Right lung (tissue), 10 donors: ENCODE results near the gene DEFB113. TPM values are rescaled to one million over a fixed set of nuclear protein-coding genes. Genes with fewer than 3 reads are reported as not detected.
A peak's percentile ranks its signal among the peaks of the same experiment; 100 is the strongest.
"Not testable (repeated sequence)": the region's sequence is repeated elsewhere in the genome, so short reads cannot be mapped to it uniquely, and the experiment has no call there.

ENCODE experiments used
- DNase-seq, 2 donors: peaks; one replicate each; pipeline ENCODE4 v3.0.0-alpha.2; 2013
- long read RNA-seq, 8 donors: transcript quantifications; one replicate each; lab custom pipeline, GENCODE V29; 2026
- polyA plus RNA-seq, 5 donors: library from polyadenylated mRNA; unstranded; fragments of 120-200 nt; gene quantifications; one replicate each; pipeline versions ENCODE4 v1.2.1 to v1.2.3, GENCODE V29; 2013; ENCODE audit warnings: inconsistent platforms in 1 of 5, low replicate concordance in 1 of 5; ENCODE audit not compliant: insufficient read length in 5 of 5, insufficient read depth in 1 of 5

The DEFB113 gene
- not detected for polyA plus RNA-seq
- long read RNA-seq, donor 1: 0 reads
- long read RNA-seq, donor 2: 0 reads
- long read RNA-seq, donor 3: 0 reads
- long read RNA-seq, donor 4: 0 reads
- long read RNA-seq, donor 5: 0 reads
- long read RNA-seq, donor 6: 0 reads
- long read RNA-seq, donor 7: 0 reads
- long read RNA-seq, donor 8: 0 reads

DNA sequence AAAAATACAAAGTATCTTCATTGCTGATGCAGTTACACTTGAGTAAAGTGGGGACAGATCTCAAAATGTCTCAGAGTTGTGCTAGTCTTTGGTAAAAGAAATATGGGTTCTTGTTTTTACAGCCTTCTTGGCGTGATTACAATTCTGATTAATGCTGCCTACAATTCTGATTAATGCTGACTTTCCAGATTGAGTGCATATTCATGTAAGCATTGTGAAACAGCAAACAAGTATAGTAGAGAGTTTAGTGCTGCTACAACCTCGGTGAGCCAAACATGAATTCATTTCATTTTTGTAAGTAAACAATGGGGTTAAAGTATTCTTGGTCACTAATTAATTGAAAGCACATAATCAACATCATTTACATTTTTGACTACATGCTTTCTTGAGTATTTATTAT is at the start of gene DEFB113:
DEFB113 (minus strand) TSS at position 21 of the 400 bp plus-strand sequence; CDS start at position 21, 0 bp downstream.
- DNase-seq: no peak

DNA sequence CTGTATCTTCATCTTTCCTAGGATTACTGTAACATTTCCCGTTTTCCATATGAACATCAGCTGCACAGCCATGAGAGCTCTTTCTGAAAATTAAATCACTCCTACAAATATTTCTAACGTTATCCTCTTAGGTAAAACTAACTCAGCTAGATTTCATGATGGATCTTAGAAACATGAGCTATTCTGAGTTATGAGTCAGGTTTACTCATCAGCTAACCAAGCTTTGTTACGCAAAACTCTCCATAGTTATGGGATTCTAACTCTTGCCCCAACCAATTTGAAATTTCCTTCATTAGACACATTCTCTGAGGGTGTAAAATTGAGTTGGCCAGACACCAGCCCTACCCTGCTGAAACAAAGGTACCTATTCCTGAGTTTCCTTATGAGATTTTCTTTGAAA is 38.4 kb upstream of the DEFB113 start:
- DNase-seq: no peak

DNA sequence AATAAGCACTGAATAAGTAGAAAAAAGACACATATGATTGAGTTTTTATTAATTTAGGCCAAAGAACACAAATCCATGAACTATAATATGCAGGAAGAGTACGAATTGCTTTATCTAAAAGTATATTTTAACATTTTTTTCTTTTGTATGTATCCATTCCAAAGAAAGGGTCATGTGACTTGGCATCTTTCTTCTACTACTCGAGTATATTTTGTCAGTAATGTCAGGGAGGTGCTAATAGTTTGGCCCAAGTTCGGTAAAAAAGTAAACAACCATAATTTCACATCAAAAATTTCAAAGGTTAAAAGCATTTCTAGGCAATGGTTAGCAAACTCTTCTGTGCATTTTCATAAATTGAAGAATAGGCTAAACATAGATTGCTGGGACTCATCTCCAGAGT is 33.7 kb upstream of the DEFB113 start:
- no peak for DNase-seq

DNA sequence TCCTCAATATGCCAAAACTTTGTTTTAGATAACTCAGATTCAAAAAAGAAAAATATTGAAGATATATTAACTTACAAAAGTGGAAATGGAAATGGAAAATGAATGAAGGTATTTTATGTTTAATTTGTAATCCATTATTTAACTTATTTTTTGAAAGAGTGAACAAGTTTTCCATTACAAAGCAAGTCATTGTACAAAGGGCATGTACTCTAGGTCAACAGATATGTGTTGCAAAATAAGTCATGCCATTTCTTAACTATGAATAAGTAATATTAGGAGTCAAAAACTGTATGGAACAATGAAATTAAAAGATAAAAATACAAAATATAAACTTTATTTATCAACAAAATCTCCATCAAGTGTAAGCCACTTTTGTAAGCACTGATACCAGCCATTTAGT is 25.9 kb upstream of the DEFB113 start:
- no peak for DNase-seq

GRCh38 chr6:49988900-49989299 is 19.5 kb upstream of the DEFB113 start:
- no peak for DNase-seq

- DNase-seq: no peak
These were observed 18.3 kb upstream of the DEFB113 start for GRCh38 chr6:49987749-49988148.

DNA sequence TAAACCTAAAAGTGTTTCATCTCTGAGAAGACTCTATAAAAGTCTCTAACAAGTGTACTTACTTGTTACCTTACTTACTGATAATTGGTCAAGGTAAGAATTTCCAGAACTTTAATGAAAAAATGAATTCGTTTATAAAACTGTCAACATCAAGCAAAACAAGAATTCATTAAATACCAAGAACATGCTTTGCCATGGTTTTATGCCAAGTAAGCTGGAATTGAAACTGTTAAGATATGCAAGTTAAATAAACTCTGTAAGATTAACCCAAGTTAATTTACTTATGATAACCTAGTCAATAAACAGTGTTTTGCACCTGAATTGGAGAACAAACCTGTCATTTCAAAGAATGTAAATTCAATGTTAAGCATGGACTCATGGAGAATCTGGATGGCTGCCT is 17.1 kb upstream of the DEFB113 start:
- DNase-seq: no peak

- no peak for DNase-seq
These were observed 12.6 kb upstream of the DEFB113 start for GRCh38 chr6:49982046-49982445.

- no peak for DNase-seq
These were observed 11.5 kb upstream of the DEFB113 start for GRCh38 chr6:49980898-49981297.

DNA sequence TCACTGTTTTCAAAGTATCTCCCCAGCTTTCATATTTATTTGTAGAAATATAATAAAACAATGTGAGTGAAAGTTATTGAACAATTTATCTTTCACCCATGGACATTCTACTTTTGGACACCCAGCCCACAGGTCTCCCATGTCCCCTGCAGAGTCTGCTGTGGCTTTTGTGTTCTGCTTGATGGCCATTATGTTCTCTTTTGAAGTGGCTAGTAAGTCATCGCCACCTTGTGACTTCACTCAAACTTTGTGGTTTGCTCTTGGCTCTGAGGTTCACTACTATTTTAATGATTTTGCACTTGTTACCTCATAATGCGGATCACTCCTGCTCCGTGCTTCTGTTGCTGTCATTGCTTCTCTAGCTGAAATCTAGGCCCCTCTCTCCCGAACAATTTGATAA is 10.2 kb upstream of the DEFB113 start:
- no peak for DNase-seq

GRCh38 chr6:49978332-49979226 is 9.2 kb upstream of the DEFB113 start:
- peak in 1 of 2 donors; percentile 1 for DNase-seq

DNA sequence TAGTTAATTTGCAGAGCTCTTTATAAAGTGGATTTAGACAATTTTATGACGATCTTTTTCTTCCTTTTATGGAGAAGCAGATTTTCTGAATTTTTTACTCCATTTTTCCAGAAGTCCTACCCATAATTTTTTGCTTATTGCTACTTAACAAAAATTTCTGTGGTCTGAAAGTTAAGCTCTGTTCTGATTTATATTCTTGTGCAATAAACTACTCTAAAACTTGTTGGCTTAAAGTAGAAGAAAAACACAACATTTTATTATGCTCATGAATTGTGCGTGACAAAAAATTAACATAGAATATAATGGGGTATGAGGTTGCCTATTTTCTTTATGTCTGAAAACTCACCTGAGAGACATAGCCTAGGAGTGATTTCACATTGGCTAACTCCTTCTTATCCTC is 2.6 kb downstream of the DEFB113 start:
- no peak for DNase-seq

DNA sequence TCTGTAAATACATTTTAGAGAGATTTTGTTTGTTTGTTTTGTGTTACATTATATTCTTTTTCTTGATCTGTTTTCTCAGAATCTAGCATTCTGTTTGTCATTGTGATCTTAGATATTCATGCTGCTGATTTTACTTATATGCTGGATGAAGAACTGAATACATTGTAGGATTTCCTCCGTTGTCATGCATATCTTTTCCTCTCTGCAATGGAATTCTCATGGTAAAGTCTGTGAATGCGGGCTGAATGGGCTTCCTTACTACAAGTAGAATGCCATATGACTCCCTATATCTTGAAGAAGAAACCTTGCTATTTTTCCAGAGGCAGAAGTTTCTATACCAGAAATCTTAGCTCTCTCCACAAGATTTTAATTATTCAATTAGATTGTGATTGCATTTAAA is 3.1 kb downstream of the DEFB113 start:
- DNase-seq: no peak

GRCh38 chr6:49964064-49964463 is 5.4 kb downstream of the DEFB113 start, which contains the start of gene DEFB114:
DEFB114 (minus strand) TSS chr6:49964164; CDS start chr6:49964105, 59 bp downstream.
- DNase-seq: no peak

DNA sequence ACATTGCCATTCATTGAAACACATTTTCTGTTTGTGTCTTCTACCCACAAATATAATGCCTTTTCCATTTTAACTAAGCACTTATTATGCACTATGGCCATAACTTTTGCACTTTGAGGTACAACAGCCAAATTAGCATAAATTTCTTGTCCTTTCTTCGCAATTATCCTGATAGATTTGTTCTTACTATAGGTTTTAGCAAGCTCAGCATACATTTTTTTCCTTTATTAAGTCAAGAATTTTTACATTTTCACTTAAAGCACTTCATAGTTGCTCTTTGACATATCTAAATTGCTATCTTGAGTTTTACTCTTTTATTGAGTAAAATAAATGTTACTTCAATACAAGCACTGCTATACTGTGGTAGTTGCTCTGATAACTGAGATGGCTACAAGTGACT is 11.2 kb downstream of the DEFB113 start:
- no peak for DNase-seq

DNA sequence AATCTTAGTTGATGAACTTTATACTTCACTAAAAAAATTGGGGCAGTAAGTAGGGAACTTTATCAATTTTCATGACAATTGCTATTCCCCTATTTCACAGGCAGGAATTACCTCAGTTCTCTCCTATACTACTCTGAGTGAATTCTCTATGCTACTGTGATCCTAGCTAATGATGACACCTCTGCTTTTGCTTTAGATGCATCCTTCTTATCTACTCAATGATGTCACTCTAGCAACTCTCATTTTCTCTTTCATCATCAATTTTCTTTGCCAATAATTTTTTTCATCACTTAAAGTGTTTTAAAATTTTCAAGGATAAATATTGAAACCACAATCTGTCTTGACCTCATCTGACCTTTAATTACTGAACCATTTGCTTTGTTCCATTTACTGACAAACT is 13.6 kb downstream of the DEFB113 start:
- DNase-seq: no peak

DNA sequence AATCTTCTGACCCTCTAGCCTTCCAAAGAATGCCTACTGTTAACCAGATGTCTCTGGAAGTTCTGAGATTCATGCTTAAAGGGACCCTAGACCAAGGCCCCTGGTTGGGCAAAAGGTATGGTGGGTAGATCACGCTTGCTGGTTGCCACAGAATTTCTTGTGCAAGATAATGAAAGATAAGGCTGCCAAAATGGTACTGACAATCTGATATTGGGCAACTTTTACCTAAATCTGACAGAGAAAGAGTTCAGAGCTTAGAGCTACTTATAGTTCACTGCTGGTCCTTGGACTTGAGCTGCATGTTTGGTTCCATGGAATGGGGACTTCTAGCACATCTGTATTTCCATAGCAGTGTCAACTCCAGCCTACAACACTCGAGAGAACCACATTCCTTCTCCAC is 17.5 kb downstream of the DEFB113 start:
- no peak for DNase-seq

- DNase-seq: no peak
These were observed 19.0 kb downstream of the DEFB113 start for GRCh38 chr6:49950415-49950751.

DNA sequence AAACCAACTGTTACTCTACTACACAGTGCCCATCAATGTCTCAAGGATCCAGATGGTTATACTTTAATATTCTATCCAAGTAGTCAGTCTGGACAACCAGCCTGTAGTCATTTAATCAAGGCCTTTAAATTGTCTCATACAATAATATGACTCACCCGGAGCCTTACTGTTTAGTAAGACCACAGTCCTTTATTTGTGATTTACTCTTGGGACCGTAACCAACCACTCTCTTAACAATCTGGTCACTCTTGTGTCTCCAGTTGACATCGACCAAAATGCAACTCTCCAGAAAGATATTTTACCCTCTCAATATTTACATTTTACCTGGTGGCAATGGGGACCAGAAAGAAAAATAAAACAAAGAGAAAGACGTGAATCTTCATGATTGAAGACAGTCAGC is 20.4 kb downstream of the DEFB113 start:
- DNase-seq: no peak

- no peak for DNase-seq
These were observed 22.6 kb downstream of the DEFB113 start for GRCh38 chr6:49946835-49947234.

DNA sequence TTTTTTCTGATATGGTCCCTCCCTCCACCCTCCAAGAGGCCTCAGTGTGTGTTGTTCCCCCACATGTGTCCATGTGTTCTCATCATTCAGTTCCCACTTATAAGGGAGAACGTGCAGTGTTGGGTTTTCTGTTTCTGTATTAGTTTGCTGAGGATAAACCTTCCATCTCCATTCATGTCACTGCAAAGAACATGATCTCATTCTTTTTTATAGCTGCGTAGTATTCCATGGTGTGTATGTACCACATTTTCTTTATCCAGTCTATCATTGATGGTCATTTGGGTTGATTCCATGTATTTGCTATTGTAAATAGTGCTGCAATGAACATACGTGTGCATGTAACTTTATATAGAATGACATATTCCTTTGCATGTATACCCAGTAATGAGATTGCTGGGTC is 25.4 kb downstream of the DEFB113 start:
- not testable (repeated sequence) for DNase-seq

DNA sequence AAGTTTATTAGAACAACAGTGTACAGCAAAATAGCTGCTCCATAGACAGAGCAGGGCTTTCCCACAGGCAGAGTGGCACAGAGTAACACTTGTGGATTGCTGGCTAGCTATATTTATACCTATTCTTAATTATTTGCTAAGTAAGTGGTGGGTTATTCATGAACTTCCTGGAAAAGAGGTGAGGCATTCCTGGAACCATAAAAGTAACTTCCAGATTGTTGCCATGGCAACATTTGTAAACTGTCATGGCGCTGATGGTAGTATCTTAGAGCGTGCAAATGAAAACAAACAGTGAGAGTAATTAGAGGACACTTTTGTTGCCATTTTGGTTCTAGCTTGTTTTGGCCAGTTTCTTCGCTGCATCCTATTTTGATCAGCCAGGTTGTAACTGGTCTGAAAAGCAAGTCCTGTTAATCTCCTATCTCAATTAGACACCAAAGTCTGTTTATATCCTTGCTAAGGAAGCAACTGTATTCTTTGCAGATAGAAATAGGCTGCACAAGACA is 29.4 kb downstream of the DEFB113 start:
- DNase-seq: no peak

DNA sequence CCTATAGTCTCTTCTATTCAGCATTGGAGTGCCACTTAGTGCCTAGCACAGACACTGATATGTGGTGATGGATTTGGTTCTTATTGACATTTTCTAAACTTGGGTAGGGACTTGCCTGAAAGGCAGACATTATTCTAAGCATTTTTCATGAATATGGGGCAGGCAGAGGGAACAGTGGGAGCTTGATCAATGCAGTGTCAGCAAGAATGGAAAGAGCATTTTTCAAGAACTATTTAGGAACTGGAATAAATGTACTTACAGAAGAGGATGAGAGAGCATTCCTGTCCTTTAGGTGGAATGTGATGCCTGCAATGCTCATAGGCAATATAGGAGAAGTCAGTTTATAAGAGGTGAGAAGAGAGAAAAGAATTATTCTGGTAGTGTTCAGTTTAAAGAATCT is 31.6 kb downstream of the DEFB113 start:
- DNase-seq: no peak
